ENCODE measurements around the gene LPAR6. TPM values are rescaled to one million over a fixed set of nuclear protein-coding genes. Genes with fewer than 3 reads are reported as not detected.

LPAR6 gene
- total RNA-seq, 4 donors from 2014 or later = 13.1 to 85.9 (median 38.9) TPM

- TF ChIP-seq, protein P1, sequence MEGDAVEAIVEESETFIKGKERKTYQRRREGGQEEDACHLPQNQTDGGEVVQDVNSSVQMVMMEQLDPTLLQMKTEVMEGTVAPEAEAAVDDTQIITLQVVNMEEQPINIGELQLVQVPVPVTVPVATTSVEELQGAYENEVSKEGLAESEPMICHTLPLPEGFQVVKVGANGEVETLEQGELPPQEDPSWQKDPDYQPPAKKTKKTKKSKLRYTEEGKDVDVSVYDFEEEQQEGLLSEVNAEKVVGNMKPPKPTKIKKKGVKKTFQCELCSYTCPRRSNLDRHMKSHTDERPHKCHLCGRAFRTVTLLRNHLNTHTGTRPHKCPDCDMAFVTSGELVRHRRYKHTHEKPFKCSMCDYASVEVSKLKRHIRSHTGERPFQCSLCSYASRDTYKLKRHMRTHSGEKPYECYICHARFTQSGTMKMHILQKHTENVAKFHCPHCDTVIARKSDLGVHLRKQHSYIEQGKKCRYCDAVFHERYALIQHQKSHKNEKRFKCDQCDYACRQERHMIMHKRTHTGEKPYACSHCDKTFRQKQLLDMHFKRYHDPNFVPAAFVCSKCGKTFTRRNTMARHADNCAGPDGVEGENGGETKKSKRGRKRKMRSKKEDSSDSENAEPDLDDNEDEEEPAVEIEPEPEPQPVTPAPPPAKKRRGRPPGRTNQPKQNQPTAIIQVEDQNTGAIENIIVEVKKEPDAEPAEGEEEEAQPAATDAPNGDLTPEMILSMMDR (IDR thresholded peaks at IDR 0.05) = no peak
- TF ChIP-seq POLR2A (IDR thresholded peaks at IDR 0.05) = no peak
- Histone ChIP-seq H3K4me1 (peaks cover 0 to 13% of the 10 kb centered on the region in 2 donors), H3K36me3 (no peaks in the 10 kb centered on the region), H3K9me3 (peaks cover 0 to 10% of the 10 kb centered on the region in 2 donors), H3K4me3 (no peak overlapping the region), H3K27me3 (no peaks in the 10 kb centered on the region), H3K27ac (no peak overlapping the region)
- DNase-seq = no peak
- intact Hi-C loops (cut with DNase I; ENCODE audit: low total_unique reads) = no loop called here
Measured at GRCh38 chr13:48393698-48394085, 19.2 kb downstream of the LPAR6 start.

DNA sequence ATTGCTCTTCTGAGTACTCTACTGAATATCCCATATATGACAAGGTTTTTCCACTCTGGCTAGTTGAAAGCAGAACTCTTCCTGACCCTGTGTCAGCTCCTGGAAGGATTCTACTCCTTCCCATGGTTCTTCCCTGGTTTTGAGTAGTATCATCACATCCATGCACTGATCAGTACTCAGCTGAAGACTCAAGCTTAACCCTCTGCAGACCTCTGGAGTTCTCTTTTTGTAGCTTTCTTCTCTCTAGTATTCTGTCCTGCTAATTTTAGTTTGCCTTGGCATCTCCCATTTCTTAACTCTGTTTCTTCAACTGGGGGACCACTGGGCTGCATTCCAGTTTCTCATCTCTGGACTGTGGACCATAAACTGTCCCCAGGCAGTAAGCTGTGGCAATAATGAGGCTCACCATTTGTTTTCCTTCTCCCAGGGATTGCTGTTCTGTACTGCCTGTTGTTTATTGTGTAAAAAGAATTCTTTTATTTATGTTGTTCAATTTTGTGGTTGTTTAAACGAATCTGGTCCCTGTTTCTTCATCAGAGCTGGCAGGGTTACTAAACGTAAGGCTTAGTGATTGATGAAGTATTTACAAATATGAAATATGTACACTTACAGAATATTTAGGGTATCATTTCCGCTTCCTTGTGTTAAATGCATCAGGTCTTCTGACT lies 19.7 kb downstream of the LPAR6 start:
- TF ChIP-seq, protein P1 (IDR thresholded peaks at IDR 0.05) = no peak
- TF ChIP-seq POLR2A (IDR thresholded peaks at IDR 0.05) = no peak
- intact Hi-C loops (cut with DNase I; ENCODE audit: low total_unique reads) = no loop called here
- Histone ChIP-seq H3K27ac (no peak overlapping the region), H3K9me3 (peaks cover 0 to 10% of the 10 kb centered on the region in 2 donors), H3K27me3 (no peaks in the 10 kb centered on the region), H3K4me3 (no peak overlapping the region), H3K36me3 (no peaks in the 10 kb centered on the region), H3K4me1 (peaks cover 0 to 7% of the 10 kb centered on the region in 2 donors)
- DNase-seq = no peak

DNA sequence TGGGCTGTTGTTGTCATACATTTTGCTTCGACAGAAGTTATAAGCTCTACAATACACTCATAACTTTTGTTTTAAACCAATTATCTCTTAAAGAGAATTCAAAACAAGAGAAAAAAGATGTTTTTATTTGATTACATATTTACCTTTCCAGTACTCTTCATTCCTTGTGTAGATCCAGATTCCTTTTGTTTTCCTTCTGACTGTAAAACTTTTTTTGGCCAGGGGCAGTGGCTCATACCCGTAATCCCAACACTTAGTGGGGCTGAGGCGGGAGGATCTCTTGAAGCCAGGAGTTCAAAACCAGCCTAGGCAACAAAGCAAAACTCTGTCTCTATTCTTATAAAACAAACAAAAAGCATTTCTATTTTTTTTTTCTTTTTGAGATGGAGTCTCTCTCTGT lies 21.7 kb downstream of the LPAR6 start:
- TF ChIP-seq, protein P1 (IDR thresholded peaks at IDR 0.05) = no peak
- TF ChIP-seq POLR2A (IDR thresholded peaks at IDR 0.05) = no peak
- Histone ChIP-seq H3K4me1 (no peaks in the 10 kb centered on the region), H3K27me3 (no peaks in the 10 kb centered on the region), H3K36me3 (no peaks in the 10 kb centered on the region), H3K9me3 (peaks cover 0 to 10% of the 10 kb centered on the region in 2 donors), H3K27ac (no peak overlapping the region), H3K4me3 (no peak overlapping the region)
- intact Hi-C loops (cut with DNase I; ENCODE audit: low total_unique reads) = no loop called here
- no peak for DNase-seq

DNA sequence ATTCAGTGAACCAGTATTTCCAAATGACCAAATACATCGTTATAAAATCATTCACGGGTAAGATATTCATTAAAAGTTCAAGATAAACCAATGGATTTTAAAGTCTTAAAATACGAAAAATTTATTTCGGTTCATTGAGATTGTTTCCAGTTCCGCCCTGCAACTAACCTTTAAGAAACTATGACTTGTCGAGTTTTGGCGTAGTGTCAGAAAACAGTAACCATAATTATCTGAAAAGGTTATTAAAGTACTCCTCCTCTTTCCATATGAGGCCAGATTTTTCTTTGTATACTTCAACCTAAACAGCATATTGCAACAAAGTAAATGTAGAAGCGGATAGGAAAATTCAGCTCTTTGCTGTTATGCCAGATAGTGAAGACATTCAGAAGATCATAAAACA lies 26.1 kb downstream of the LPAR6 start:
- Histone ChIP-seq H3K36me3 (no peaks in the 10 kb centered on the region), H3K27me3 (no peaks in the 10 kb centered on the region), H3K9me3 (peaks cover 0 to 5% of the 10 kb centered on the region in 2 donors), H3K27ac (no peak overlapping the region), H3K4me1 (no peaks in the 10 kb centered on the region), H3K4me3 (no peak overlapping the region)
- TF ChIP-seq, protein P1 (IDR thresholded peaks at IDR 0.05) = no peak
- no peak for TF ChIP-seq POLR2A (IDR thresholded peaks at IDR 0.05)
- DNase-seq = no peak
- intact Hi-C loops (cut with DNase I; ENCODE audit: low total_unique reads) = no loop called here

GRCh38 chr13:48383384-48383783 lies 29.5 kb downstream of the LPAR6 start:
- no peaks in the 10 kb centered on the region for H3K36me3 ChIP-seq
- H3K4me1 ChIP-seq = no peaks in the 10 kb centered on the region
- DNase-seq = no peak
- no peaks in the 10 kb centered on the region for H3K27me3 ChIP-seq
- no peaks in the 10 kb centered on the region for H3K9me3 ChIP-seq
- intact Hi-C loops (cut with DNase I; ENCODE audit: low total_unique reads) = no loop called here
- no peak overlapping the region for H3K27ac ChIP-seq
- no peak overlapping the region for H3K4me3 ChIP-seq
- no peak for TF ChIP-seq POLR2A (IDR thresholded peaks at IDR 0.05)
- TF ChIP-seq, protein P1 (IDR thresholded peaks at IDR 0.05) = no peak
